Urothelium cell line (cell line): ENCODE results near the gene CAMTA1.
"Not testable (repeated sequence)": the region's sequence is repeated elsewhere in the genome, so short reads cannot be mapped to it uniquely, and the experiment has no call there.

Source experiments
- DNase-seq: peaks from one replicate; pipeline ENCODE4 v3.0.0; 2011; ENCODE audit warnings: low spot score, mixed read lengths
- FAIRE-seq: peaks from 2 replicates; lab custom pipeline; 2011; peaks lifted over from hg19 to GRCh38; lab: Jason Lieb, UNC

Gene CAMTA1

GRCh38 chr1:6899621-6900020, 114.4 kb downstream of the CAMTA1 start:
- no peak for DNase-seq
- no peak for FAIRE-seq

DNA sequence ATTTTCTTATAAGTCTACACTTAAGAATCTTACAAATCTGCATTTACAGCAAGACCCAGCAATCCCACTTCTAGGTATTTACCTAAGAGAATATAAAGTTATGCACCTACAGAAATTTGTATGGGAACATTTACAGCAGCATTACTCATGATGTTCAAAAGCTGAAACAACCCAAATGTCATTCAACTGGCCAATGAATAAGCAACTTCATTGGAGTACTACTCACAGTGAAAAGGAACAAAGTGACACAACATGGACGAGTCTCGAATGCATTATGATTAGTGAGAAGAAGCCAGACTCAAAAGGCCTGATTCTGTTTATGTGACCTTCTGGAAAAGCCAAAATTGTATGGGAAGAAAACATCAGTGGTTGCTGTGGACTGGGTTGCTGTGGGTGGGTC, 116.9 kb downstream of the CAMTA1 start:
- DNase-seq (no peak), FAIRE-seq (no peak)

GRCh38 chr1:6904476-6905170, 119.4 kb downstream of the CAMTA1 start:
- no peak for FAIRE-seq
- no peak for DNase-seq

DNA sequence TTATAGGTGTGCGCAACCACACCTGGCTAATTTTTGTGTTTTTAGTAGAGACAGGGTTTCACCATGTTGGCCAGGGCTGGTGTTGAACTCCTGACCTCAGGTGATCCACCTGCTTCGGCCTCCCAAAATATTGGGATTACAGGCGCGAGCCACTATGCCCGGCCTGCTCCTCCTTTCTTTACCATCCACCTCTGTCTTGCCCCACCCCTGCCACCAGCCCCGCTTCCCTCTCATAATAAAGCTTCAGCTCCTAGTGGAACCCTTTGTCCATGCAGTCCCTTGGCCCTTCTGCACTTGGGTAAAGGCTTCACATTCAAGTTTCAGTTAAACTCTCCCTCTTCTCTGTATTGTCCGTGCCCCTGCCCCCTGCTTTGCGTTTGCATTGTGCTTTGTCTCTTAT, 120.1 kb downstream of the CAMTA1 start:
- FAIRE-seq (no peak), DNase-seq (no peak)

- DNase-seq (no peak), FAIRE-seq (no peak)
Measured at GRCh38 chr1:6905790-6906189, 120.5 kb downstream of the CAMTA1 start.

- DNase-seq, result no peak
- FAIRE-seq, result no peak
Measured at GRCh38 chr1:6906783-6907182, 121.5 kb downstream of the CAMTA1 start.

GRCh38 chr1:6907201-6907600, 121.9 kb downstream of the CAMTA1 start:
- DNase-seq (no peak), FAIRE-seq (no peak)

GRCh38 chr1:6907676-6908434, 122.6 kb downstream of the CAMTA1 start:
- no peak for FAIRE-seq

GRCh38 chr1:6909401-6909800, 124.1 kb downstream of the CAMTA1 start:
- no peak for DNase-seq
- FAIRE-seq, result no peak

More at GRCh38 chr1:6907676-6908434, 122.6 kb downstream of the CAMTA1 start:
- no peak for DNase-seq

GRCh38 chr1:6909857-6910256, 124.6 kb downstream of the CAMTA1 start:
- no peak for DNase-seq
- FAIRE-seq, result no peak

DNA sequence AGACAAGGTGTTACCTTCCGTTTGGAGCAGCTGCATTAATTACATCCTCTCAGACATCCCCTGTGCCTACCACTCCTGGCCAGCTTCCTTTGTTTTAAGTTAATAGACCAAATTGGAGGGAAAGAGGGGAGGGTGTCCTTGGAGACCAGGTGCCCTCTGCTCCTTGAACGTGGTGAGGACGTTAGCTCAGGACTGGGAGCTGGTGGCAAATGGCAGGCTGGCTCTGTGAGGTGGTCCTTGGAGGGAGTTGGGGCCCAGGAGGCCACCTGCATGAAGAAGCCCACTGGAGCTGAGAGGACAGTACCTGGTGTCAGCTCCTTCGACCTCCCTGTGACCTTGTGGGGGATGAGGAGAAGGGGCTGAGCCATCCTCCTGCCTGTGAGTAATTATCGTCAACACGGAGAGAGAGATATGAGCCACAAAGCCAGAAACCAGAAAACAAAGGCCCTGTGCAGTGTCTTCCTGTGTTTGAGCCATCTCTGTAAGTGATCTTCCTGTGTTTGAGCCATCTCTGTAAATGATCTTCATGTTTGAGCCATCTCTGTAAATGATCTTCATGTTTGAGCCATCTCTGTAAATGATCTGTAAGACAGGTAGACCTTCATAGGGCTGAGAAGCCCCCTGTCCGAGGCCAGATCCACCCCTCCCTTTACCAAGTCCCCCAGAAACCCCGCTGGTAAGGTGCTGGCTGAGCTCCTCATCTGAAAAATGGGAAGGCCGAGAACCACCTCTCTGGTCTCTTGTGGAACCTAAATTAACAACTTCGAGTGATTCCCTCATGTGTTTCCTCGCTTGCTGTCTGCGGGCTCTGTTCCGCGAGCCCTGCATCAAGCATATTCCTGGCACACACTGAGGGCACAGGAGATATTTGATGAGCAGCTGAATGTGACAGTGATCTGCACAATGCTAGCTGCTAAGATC, 126.0 kb downstream of the CAMTA1 start:
- no peak for FAIRE-seq
- DNase-seq, result no peak

GRCh38 chr1:6911974-6912373, 126.7 kb downstream of the CAMTA1 start:
- DNase-seq (no peak), FAIRE-seq (no peak)

DNA sequence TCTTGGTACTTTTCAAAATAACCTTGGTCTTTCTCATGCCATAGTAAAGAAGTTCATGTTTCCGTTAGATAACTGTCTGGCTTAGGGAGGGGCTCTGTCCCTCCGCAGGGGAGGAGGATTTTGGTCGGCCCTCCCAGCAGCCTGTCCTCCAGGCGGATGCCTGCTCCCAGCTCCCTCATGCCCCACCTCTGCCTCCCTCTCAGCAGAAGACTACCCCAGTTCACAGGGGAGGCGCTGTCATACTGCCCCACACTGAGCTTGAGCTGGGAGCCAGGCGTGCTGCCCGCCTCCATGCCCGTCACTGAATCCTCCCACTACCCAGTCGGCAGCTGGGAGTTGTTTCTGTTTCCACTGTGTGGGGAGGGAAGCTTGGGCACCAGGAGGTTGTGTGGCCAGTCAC, 127.3 kb downstream of the CAMTA1 start:
- DNase-seq, result no peak
- no peak for FAIRE-seq

DNA sequence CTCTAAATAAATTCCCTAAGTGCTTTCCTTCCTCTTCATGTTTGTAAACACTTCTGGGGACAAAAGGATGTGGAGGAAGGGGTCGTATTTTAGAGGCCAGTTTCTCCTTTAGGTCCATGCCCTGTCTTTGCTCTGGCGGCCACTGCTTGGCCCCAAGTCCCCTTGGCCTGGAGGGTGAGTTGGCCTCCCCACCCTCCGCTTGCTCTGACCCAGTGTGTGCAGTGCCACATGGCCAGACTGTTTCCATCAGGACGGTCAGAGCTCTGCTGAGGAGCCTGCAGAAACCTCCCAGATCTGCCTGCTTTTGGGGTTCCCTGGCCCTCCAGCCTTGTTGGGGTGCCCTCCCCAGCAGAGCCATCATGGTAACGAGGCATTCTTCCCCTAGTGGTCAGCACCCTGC, 127.8 kb downstream of the CAMTA1 start:
- FAIRE-seq, result no peak
- no peak for DNase-seq

DNA sequence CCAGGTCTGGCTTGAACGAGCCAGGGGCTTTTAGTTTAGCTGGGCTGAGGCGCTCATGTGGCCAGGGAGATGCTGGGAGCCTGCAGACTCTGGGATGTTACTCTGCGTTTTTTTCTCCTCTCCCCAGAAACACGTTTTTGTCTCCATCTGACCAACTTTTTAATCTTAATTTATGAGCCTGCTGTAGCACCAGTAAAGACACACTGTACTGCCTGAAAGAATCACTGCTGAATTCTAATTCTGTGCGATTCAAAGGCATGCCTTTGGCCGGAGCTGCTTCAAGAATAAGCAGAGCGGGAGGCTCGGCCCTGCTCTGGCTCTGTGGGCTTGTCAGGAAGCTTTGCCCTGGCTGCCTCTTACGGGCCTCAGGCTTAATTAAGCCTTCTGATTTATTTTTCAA, 129.5 kb downstream of the CAMTA1 start:
- FAIRE-seq, result no peak
- no peak for DNase-seq

GRCh38 chr1:6915999-6916565, 130.8 kb downstream of the CAMTA1 start:
- DNase-seq, result no peak
- FAIRE-seq, result no peak

DNA sequence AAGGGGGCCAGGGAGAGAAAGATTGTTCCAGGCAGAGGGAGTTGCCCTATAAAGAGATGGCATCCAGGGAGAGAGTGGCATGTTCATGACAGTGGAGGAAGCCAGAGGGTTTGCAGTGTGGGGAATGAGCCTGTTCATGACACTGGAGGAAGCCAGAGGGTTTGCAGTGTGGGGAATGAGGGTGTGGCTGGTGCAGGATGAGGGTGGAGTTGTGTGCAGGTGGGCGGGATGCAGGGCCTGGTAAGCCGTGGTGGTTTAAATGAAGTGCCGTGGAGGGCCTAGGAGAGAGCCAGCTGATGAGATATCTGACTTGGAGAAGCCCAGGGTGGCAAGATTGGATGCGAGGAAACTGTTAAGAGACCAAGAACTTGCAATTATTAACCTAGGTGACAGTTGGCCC, 131.8 kb downstream of the CAMTA1 start:
- DNase-seq (no peak), FAIRE-seq (no peak)

GRCh38 chr1:6918186-6918924, 133.1 kb downstream of the CAMTA1 start:
- no peak for FAIRE-seq
- no peak for DNase-seq

GRCh38 chr1:6918925-6919511, 133.8 kb downstream of the CAMTA1 start:
- DNase-seq (no peak), FAIRE-seq (no peak)

GRCh38 chr1:6921506-6921905, 136.3 kb downstream of the CAMTA1 start:
- not testable (repeated sequence) for DNase-seq, FAIRE-seq
